Measurements from ENCODE around the gene HAUS8. TPM values are rescaled to one million over a fixed set of nuclear protein-coding genes. Genes with fewer than 3 reads are reported as not detected.
A peak's percentile ranks its signal among the peaks of the same experiment; 100 is the strongest.

The HAUS8 gene
- total and polyA plus RNA-seq, 9 of the 15 experiments (the other 6 are each of a cell fraction or from before 2014, with no cell fraction given) = 20.5 to 53.2 (median 36.0) TPM

DNA sequence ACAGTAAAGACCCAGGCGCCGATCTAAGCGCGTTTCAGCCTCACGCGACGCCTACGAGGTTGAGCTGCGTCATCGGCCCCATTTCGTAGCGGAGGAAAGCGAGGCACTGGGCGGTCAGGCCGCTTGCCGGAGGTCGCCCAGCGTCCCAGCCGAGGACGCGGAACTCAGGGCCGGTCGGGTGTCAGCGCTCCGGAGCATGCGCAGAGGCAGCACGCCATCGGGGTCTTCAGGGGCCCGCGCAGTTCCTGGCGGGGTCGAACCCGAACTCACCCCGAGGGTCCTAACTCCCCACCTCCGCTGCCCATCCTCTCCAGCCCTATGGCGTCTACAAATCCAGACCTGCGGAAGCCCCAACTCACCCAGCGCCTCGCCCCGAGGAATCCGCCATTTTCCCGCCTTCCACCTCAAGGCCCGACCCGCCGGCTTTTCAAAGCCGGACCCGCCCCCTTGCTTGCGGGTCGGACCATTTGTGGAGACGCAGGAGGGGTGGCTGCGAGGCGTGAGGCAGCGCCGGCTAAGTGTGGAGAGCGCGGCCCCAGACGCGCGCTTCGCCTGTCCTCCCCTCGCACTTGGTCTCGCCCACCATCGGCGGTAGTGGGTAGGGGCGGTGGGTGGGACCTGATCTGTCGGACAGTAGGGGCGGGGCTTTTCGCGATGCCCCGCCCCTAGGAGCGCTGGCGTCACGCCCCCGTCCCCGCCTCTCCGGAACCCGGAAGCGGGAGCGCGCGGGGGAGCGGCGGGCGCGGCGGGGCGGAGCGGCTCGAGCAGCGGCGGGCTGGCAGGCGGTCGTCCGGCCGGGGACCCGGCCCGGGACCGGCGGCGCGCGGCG is at the start of gene HAUS8, which contains the start of gene MYO9B (continued):
- TF ChIP-seq, protein P1, sequence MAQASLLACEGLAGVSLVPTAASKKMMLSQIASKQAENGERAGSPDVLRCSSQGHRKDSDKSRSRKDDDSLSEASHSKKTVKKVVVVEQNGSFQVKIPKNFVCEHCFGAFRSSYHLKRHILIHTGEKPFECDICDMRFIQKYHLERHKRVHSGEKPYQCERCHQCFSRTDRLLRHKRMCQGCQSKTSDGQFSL (CRISPR knock-in tag; IDR thresholded peaks at IDR 0.05) = no peak
- TF ChIP-seq, protein P1 (tag; IDR thresholded peaks at IDR 0.05) = no peak
- TF ChIP-seq HEY1 (CRISPR knock-in tag; IDR thresholded peaks at IDR 0.05; ENCODE audit: borderline replicate concordance) (no peak), GTF2F1 (IDR thresholded peaks at IDR 0.05; ENCODE audit: low read depth, low read length) (no peak), ZBTB1 (CRISPR knock-in tag; IDR thresholded peaks at IDR 0.05; ENCODE audit: borderline replicate concordance, low read depth) (no peak; the same call in 1 of the 2 replicates), PTTG1 (tag; IDR thresholded peaks at IDR 0.05; ENCODE audit: low read depth) (no peak), FOS (IDR thresholded peaks at IDR 0.05; ENCODE audit: extremely low read depth, insufficient read length) (no peak), NFIX (CRISPR knock-in tag; IDR thresholded peaks at IDR 0.05; ENCODE audit: low read depth) (no peak), PYGO2 (tag; IDR thresholded peaks at IDR 0.05) (no peak), NUFIP1 (IDR thresholded peaks at IDR 0.05; ENCODE audit: partially characterized antibody) (peak; percentile 79), ETS1 (conservative IDR thresholded peaks at IDR 0.05; ENCODE audit: control insufficient read depth, low read depth, low read length) (peak; percentile 51; the same call in 1 of the 2 replicates), TFE3 (CRISPR knock-in tag; IDR thresholded peaks at IDR 0.05) (no peak), NFE2L1 (tag; IDR thresholded peaks at IDR 0.05; ENCODE audit: borderline replicate concordance, low read depth) (no peak), NCOA6 (IDR thresholded peaks at IDR 0.05) (no peak)
- TF ChIP-seq, protein P2, sequence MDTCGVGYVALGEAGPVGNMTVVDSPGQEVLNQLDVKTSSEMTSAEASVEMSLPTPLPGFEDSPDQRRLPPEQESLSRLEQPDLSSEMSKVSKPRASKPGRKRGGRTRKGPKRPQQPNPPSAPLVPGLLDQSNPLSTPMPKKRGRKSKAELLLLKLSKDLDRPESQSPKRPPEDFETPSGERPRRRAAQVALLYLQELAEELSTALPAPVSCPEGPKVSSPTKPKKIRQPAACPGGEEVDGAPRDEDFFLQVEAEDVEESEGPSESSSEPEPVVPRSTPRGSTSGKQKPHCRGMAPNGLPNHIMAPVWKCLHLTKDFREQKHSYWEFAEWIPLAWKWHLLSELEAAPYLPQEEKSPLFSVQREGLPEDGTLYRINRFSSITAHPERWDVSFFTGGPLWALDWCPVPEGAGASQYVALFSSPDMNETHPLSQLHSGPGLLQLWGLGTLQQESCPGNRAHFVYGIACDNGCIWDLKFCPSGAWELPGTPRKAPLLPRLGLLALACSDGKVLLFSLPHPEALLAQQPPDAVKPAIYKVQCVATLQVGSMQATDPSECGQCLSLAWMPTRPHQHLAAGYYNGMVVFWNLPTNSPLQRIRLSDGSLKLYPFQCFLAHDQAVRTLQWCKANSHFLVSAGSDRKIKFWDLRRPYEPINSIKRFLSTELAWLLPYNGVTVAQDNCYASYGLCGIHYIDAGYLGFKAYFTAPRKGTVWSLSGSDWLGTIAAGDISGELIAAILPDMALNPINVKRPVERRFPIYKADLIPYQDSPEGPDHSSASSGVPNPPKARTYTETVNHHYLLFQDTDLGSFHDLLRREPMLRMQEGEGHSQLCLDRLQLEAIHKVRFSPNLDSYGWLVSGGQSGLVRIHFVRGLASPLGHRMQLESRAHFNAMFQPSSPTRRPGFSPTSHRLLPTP (IDR thresholded peaks at IDR 0.05; ENCODE audit: borderline replicate concordance, extremely low read depth, insufficient read length) = no peak
- TF ChIP-seq, protein P3, sequence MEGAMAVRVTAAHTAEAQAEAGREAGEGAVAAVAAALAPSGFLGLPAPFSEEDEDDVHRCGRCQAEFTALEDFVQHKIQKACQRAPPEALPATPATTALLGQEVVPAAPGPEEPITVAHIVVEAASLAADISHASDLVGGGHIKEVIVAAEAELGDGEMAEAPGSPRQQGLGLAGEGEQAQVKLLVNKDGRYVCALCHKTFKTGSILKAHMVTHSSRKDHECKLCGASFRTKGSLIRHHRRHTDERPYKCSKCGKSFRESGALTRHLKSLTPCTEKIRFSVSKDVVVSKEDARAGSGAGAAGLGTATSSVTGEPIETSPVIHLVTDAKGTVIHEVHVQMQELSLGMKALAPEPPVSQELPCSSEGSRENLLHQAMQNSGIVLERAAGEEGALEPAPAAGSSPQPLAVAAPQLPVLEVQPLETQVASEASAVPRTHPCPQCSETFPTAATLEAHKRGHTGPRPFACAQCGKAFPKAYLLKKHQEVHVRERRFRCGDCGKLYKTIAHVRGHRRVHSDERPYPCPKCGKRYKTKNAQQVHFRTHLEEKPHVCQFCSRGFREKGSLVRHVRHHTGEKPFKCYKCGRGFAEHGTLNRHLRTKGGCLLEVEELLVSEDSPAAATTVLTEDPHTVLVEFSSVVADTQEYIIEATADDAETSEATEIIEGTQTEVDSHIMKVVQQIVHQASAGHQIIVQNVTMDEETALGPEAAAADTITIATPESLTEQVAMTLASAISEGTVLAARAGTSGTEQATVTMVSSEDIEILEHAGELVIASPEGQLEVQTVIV (CRISPR knock-in tag; IDR thresholded peaks at IDR 0.05; ENCODE audit: borderline replicate concordance) = no peak
